Mammary epithelial cell (primary cell): ENCODE data around the gene OR2T27.

Source experiments
- CTCF ChIP-seq, 2 donors: IDR thresholded peaks in 1 of 2; conservative IDR thresholded peaks in 1 of 2; 2 replicates each; pipeline ENCODE4 v1.5.1; 2011 to 2012; ENCODE audit warnings: inconsistent platforms in 2 of 2, low read length in 2 of 2, mild to moderate bottlenecking in 2 of 2, control low read depth in 1 of 2, low read depth in 1 of 2; ENCODE audit not compliant: insufficient read depth in 1 of 2; ENCODE audit errors: extremely low read depth in 1 of 2
- EZH2 ChIP-seq: IDR thresholded peaks from 2 replicates; pipeline ENCODE4 v1.6.1; 2012; ENCODE audit warnings: low read length, inconsistent platforms, borderline replicate concordance

- TF ChIP-seq CTCF (conservative IDR thresholded peaks at IDR 0.05 in 1 of 2, IDR thresholded peaks at IDR 0.05 in 1 of 2; ENCODE audit: extremely low read depth in 1 of 2, insufficient read depth in 1 of 2, low read depth in 1 of 2, low read length in 2 of 2) (no peak), EZH2 (no peak)
Observed at GRCh38 chr1:248613742-248614141, 41.6 kb downstream of the OR2T27 start.
